Keratinocyte (primary cell): Measurements from ENCODE around the gene SOX10. TPM values are rescaled to one million over a fixed set of nuclear protein-coding genes. Genes with fewer than 3 reads are reported as not detected.

Source experiments
- DNase-seq: peaks from one replicate; pipeline ENCODE4 v3.0.0-alpha.2; 2011; ENCODE audit warnings: low read depth, missing footprints, low spot score
- FAIRE-seq: peaks from 2 replicates; lab custom pipeline; 2011; peaks lifted over from hg19 to GRCh38; lab: Jason Lieb, UNC
- H2AFZ ChIP-seq: 2 replicates; pipeline ENCODE4 v1.6.0; 2012; ENCODE audit warnings: low read length, control low read depth, inconsistent platforms; ENCODE audit not compliant: control insufficient read depth
- H3K27ac ChIP-seq: 2 replicates; pipeline ENCODE4 v1.5.1; 2011; ENCODE audit warnings: low read length; ENCODE audit not compliant: control insufficient read depth, insufficient read depth
- H3K27me3 ChIP-seq: 3 replicates; pipeline ENCODE4 v1.6.0; 2011; ENCODE audit warnings: low read length; ENCODE audit not compliant: control insufficient read depth, insufficient read depth; ENCODE audit errors: extremely low read depth
- H3K36me3 ChIP-seq, 2 experiments: 2 replicates in 1 of 2; 3 replicates in 1 of 2; pipeline ENCODE4 v1.5.1; 2011; ENCODE audit warnings: low read length in 2 of 2, mild to moderate bottlenecking in 1 of 2; ENCODE audit not compliant: control insufficient read depth in 2 of 2, insufficient read depth in 2 of 2; ENCODE audit errors: extremely low read depth in 1 of 2
- H3K4me1 ChIP-seq: 3 replicates; pipeline ENCODE4 v1.5.1; 2011; ENCODE audit warnings: low read length; ENCODE audit not compliant: control insufficient read depth, insufficient read depth; ENCODE audit errors: extremely low read depth
- H3K4me2 ChIP-seq: 3 replicates; pipeline ENCODE4 v1.6.0; 2011; ENCODE audit warnings: low read depth, low read length; ENCODE audit not compliant: control insufficient read depth, insufficient read depth; ENCODE audit errors: extremely low read depth
- H3K4me3 ChIP-seq, 3 experiments: fragments of 200-600 bp in 1 of 3; sonication (generic) in 1 of 3; 2 replicates in 2 of 3; 3 replicates in 1 of 3; pipeline ENCODE4 v1.5.1; 2011 to 2016; ENCODE audit warnings: low read length in 3 of 3, mild to moderate bottlenecking in 3 of 3, control low read depth in 2 of 3, inconsistent platforms in 1 of 3, low read depth in 1 of 3, mixed read lengths in 1 of 3, mixed run types in 1 of 3, moderate library complexity in 1 of 3; ENCODE audit not compliant: control insufficient read depth in 2 of 3, insufficient read depth in 2 of 3; ENCODE audit errors: extremely low read depth in 1 of 3
- H3K79me2 ChIP-seq: 2 replicates; pipeline ENCODE4 v1.6.0; 2012; ENCODE audit warnings: low read length; ENCODE audit not compliant: control insufficient read depth, insufficient read depth
- H3K9ac ChIP-seq: 3 replicates; pipeline ENCODE4 v1.6.0; 2011; ENCODE audit warnings: low read length; ENCODE audit not compliant: control insufficient read depth, insufficient read depth; ENCODE audit errors: extremely low read depth
- H3K9me1 ChIP-seq: 3 replicates; pipeline ENCODE4 v1.6.0; 2011; ENCODE audit warnings: low read length; ENCODE audit not compliant: control insufficient read depth, insufficient read depth; ENCODE audit errors: extremely low read depth
- H3K9me3 ChIP-seq: 2 replicates; pipeline ENCODE4 v1.5.1; 2012; ENCODE audit warnings: low read depth, low read length; ENCODE audit not compliant: control insufficient read depth
- H4K20me1 ChIP-seq: 3 replicates; pipeline ENCODE4 v1.6.0; 2011; ENCODE audit warnings: low read length; ENCODE audit not compliant: control insufficient read depth, insufficient read depth; ENCODE audit errors: extremely low read depth
- CTCF ChIP-seq, 3 experiments: IDR thresholded peaks in 1 of 3; conservative IDR thresholded peaks in 1 of 3; optimal IDR thresholded peaks in 1 of 3; 2 replicates in 2 of 3; 3 replicates in 1 of 3; pipeline versions ENCODE3 to v1.5.1; 2011; ENCODE audit warnings: low read length in 3 of 3, mild to moderate bottlenecking in 3 of 3, moderate library complexity in 2 of 3, control low read depth in 1 of 3, inconsistent platforms in 1 of 3; ENCODE audit not compliant: insufficient read depth in 2 of 3; ENCODE audit errors: extremely low read depth in 1 of 3
- EZH2 ChIP-seq: IDR thresholded peaks from one replicate; pipeline ENCODE4 v1.6.1; 2012; ENCODE audit warnings: inconsistent platforms, mild to moderate bottlenecking, low read length, moderate library complexity
- dilution Hi-C: fragments of 300-500 bp; cut with MboI; formaldehyde crosslinking; loops from one replicate; pipeline ENCODE4 v1.7.0; 2020; ENCODE audit warnings: low sequenced_read_pairs; ENCODE audit not compliant: extremely low pct_ligation_motif_present
- polyA plus RNA-seq, 5 experiments: library from polyadenylated mRNA; depleted of rRNA in 3 of 5; stranded (reverse) in 3 of 5; stranded (forward) in 1 of 5; unstranded in 1 of 5; fragments of >200 nt; gene quantifications; 1 replicate in 1 of 5; 2 replicates in 3 of 5; 3 replicates in 1 of 5; pipeline versions ENCODE4 v1.2.1 to v1.2.3, GENCODE V29; 2011 to 2012; ENCODE audit warnings: missing spikeins in 2 of 5, low read depth in 1 of 5, low replicate concordance in 1 of 5

SOX10 gene
- polyA plus RNA-seq, 1 donor (not counting 4 experiments of a cell fraction or from before 2014, with no cell fraction given), result not detected

DNA sequence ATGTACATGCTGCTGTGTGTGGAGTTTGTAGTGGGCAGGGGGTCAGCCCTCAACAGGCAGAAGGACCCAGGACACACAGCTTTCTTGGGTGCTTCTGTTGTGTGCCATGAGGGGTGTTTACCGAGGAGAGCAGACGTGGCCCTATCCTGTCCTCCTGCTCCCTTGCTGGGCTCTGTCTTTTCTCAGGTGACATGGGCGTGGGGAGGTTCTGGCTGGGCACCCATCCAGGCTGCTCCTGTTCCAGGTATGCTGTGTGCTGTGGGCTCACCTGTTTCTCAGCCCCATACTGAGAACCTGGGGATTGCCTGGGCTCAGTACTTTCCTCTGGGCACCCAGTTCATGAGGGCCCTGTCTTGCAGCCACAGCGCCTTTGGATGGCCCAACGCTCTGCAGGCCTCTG lies 55.0 kb downstream of the SOX10 start:
- Histone ChIP-seq H3K27ac (no peak overlapping the region), H3K79me2 (peaks cover 59% of the 10 kb centered on the region), H3K9ac (no peak overlapping the region), H3K9me3 (no peaks in the 10 kb centered on the region), H3K27me3 (no peaks in the 10 kb centered on the region), H3K4me1 (peaks cover 21% of the 10 kb centered on the region), H3K4me2 (no peak overlapping the region), H3K36me3 (peaks cover 65 to 74% of the 10 kb centered on the region in 2 experiments), H3K4me3 (no peak overlapping the region), H3K9me1 (peaks cover 5% of the 10 kb centered on the region), H2AFZ (no peak overlapping the region), H4K20me1 (peaks cover 49% of the 10 kb centered on the region)
- DNase-seq (no peak), FAIRE-seq (no peak)
- no peak for TF ChIP-seq CTCF (optimal IDR thresholded peaks at IDR 0.05 in 1 of 3, IDR thresholded peaks at IDR 0.05 in 1 of 3, conservative IDR thresholded peaks at IDR 0.05 in 1 of 3; ENCODE audit: extremely low read depth in 1 of 3, insufficient read depth in 2 of 3, low read length in 3 of 3)
- no peak for TF ChIP-seq EZH2
- dilution Hi-C loops, result no loop called here

- TF ChIP-seq CTCF (optimal IDR thresholded peaks at IDR 0.05 in 1 of 3, IDR thresholded peaks at IDR 0.05 in 1 of 3, conservative IDR thresholded peaks at IDR 0.05 in 1 of 3; ENCODE audit: extremely low read depth in 1 of 3, insufficient read depth in 2 of 3, low read length in 3 of 3) (no peak), EZH2 (no peak)
Measured at GRCh38 chr22:37927637-37927936, 56.8 kb downstream of the SOX10 start.

More at GRCh38 chr22:37927637-37927936, 56.8 kb downstream of the SOX10 start:
- Histone ChIP-seq H3K4me2 (no peak overlapping the region), H2AFZ (no peak overlapping the region), H4K20me1 (peaks cover 44% of the 10 kb centered on the region), H3K4me1 (peaks cover 4% of the 10 kb centered on the region), H3K9me1 (no peaks in the 10 kb centered on the region), H3K79me2 (peaks cover 66% of the 10 kb centered on the region), H3K36me3 (peaks cover 66 to 70% of the 10 kb centered on the region in 2 experiments), H3K9me3 (no peaks in the 10 kb centered on the region), H3K27me3 (no peaks in the 10 kb centered on the region), H3K9ac (no peak overlapping the region), H3K4me3 (no peak overlapping the region), H3K27ac (no peak overlapping the region)
- FAIRE-seq, result no peak
- dilution Hi-C loops, result no loop called here
- DNase-seq, result no peak
